Coronary artery (tissue), 2 donors: ENCODE measurements around the gene EOLA1.
"Not testable (repeated sequence)": the region's sequence is repeated elsewhere in the genome, so short reads cannot be mapped to it uniquely, and the experiment has no call there.

Source experiments
- DNase-seq: peaks from one replicate; pipeline ENCODE4 v3.0.0-alpha.2; 2017; ENCODE audit warnings: low spot score
- H3K27ac ChIP-seq, 2 donors: fragments of 200-600 bp; sonication (generic); one replicate each; pipeline ENCODE4 v1.5.1; 2016 to 2019
- H3K4me3 ChIP-seq: fragments of 200-600 bp; sonication (generic); 2 replicates; pipeline ENCODE4 v1.5.1; 2016; ENCODE audit warnings: mild to moderate bottlenecking, moderate library complexity
- TF ChIP-seq, protein P1 (sequence below): fragments of 200-600 bp; sonication (generic); IDR thresholded peaks from one replicate; pipeline ENCODE4 v1.5.1; 2019; ENCODE audit warnings: antibody characterized with exemption

EOLA1 gene

DNA sequence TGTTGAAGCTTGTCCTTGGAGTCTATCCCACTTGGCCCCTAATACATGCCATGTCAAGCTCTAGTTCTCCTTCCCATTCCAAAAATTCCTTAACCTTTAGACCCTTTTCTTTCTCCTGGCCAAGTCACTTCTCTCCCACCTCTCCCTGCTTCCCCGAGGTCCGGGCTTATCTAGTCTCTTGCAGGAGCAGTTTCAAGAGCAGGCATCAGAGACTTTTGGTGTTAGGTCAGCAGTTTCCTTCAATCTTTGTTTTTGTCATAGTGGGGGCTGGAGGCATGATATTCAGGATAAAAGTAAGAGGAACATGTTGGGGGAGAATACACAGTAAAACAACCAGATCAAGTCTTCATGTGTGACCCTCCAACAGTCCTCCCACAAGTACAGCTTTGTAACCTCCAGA, 24.2 kb upstream of the EOLA1 start:
- Histone ChIP-seq H3K27ac (no peak overlapping the region), H3K4me3 (no peak overlapping the region)
- TF ChIP-seq, protein P1, sequence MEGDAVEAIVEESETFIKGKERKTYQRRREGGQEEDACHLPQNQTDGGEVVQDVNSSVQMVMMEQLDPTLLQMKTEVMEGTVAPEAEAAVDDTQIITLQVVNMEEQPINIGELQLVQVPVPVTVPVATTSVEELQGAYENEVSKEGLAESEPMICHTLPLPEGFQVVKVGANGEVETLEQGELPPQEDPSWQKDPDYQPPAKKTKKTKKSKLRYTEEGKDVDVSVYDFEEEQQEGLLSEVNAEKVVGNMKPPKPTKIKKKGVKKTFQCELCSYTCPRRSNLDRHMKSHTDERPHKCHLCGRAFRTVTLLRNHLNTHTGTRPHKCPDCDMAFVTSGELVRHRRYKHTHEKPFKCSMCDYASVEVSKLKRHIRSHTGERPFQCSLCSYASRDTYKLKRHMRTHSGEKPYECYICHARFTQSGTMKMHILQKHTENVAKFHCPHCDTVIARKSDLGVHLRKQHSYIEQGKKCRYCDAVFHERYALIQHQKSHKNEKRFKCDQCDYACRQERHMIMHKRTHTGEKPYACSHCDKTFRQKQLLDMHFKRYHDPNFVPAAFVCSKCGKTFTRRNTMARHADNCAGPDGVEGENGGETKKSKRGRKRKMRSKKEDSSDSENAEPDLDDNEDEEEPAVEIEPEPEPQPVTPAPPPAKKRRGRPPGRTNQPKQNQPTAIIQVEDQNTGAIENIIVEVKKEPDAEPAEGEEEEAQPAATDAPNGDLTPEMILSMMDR = no peak
- DNase-seq = no peak

- no peak overlapping the region for H3K4me3 ChIP-seq
- TF ChIP-seq, protein P1 = no peak
- no peak overlapping the region for H3K27ac ChIP-seq
- no peak for DNase-seq
Measured at GRCh38 chrX:149517308-149517707, 23.5 kb upstream of the EOLA1 start.

DNA sequence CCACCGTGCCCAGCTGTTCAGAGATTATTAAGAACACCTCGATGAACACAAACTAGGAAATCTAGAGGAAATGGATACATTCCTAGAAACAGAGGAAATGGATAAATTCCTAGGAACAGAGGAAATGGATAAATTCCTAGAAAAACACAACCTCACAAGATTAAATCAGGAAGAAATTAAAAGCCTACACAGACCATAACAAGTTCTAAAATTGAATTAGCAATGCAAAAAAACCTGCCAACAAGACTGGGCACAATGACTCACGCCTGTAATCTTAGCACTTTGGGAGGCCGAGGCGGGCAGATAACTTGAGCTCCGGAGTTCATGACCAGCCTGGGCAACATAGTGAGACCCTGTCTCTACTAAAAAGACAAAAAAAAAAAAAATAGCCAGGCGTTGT, 22.6 kb upstream of the EOLA1 start:
- H3K27ac ChIP-seq = no peak overlapping the region
- no peak for DNase-seq
- no peak overlapping the region for H3K4me3 ChIP-seq
- TF ChIP-seq, protein P1 = no peak

GRCh38 chrX:149520636-149521277, 20.1 kb upstream of the EOLA1 start:
- not testable (repeated sequence) for DNase-seq, H3K27ac ChIP-seq, H3K4me3 ChIP-seq

- no peak overlapping the region for H3K27ac ChIP-seq
- no peak for DNase-seq
- no peak overlapping the region for H3K4me3 ChIP-seq
- TF ChIP-seq, protein P1 = no peak
Measured at GRCh38 chrX:149521438-149521837, 19.4 kb upstream of the EOLA1 start.

DNA sequence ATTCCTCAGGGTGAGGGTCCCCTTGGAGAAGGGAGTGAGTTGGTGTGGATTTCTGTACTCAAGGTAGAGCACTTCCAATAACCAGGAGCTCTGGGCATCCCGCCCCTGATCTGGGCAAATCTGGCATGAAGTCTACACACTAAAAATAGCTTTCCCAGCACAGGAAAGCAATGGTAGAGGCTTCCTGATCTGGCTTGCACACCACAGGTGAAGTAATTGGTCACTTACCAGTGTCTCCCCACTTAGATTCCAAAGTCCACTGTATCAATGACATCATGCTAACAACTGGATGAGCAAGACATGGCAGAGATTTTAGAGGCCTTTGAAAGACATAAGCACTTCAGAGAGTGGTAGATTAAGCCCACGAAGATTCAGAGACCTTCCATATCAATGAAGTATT, 17.9 kb upstream of the EOLA1 start:
- TF ChIP-seq, protein P1 = no peak
- DNase-seq = no peak
- Histone ChIP-seq H3K4me3 (no peak overlapping the region), H3K27ac (no peak overlapping the region)

- DNase-seq, H3K4me3 ChIP-seq: not testable (repeated sequence)
- peak overlapping the region in 1 of 2 donors; percentile 41 for H3K27ac ChIP-seq
Measured at GRCh38 chrX:149525389-149525788, 15.4 kb upstream of the EOLA1 start.

DNA sequence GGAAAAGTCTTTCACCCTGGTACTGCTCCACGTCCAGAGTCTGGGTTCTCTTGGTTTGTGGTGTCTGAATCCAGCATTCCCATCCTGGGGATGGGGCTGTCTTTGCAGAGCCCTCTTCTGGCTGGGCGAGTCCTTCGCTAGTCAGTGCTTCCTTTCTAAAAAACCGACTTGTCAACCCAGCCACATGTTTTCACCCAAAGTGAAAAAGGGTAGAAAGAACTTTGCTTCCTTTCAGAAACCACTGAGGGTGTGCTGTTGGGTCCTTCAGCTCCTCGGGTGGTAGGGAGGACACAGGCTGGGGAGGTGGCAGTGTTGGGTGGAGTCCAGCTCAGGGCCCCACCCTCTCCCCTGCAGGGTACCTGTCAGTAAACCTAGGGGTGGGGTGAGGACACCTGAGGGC, 14.9 kb upstream of the EOLA1 start:
- DNase-seq = not testable (repeated sequence)
- peak overlapping the region; percentile 14 to 32 for H3K27ac ChIP-seq

GRCh38 chrX:149526318-149527033, 14.3 kb upstream of the EOLA1 start:
- not testable (repeated sequence) for DNase-seq, H3K4me3 ChIP-seq
- H3K27ac ChIP-seq = peak overlapping the region; percentile 14 to 32

More for the DNA sequence above, 14.9 kb upstream of the EOLA1 start:
- not testable (repeated sequence) for H3K4me3 ChIP-seq
